ENCODE results near the gene PRDM4.

Gene PRDM4

GRCh38 chr12:107685360-107686248 lies 75.3 kb downstream of the PRDM4 start, which contains the start of gene PWP1:
PWP1 (plus strand) TSS chr12:107685799; CDS start chr12:107685900, 101 bp downstream.
- DNase-seq (ENCODE audit: low spot score): peak; percentile 96

GRCh38 chr12:107684990-107685359 lies 76.0 kb downstream of the PRDM4 start:
- peak; percentile 12 for DNase-seq (ENCODE audit: low spot score)

GRCh38 chr12:107684029-107684795 lies 76.7 kb downstream of the PRDM4 start:
- no peak for DNase-seq (ENCODE audit: low spot score)

All from CD4-positive, alpha-beta T cell treated with Interleukin-2 at 100 ng/mL for 4 hours (primary cell).